Common myeloid progenitor, CD34-positive (primary cell): ENCODE results near the gene RNMT.
"Not testable (repeated sequence)": the region's sequence is repeated elsewhere in the genome, so short reads cannot be mapped to it uniquely, and the experiment has no call there.

Experiments used
- CTCF ChIA-PET: fragments of 350-600 bp; sonication (Branson Sonifier 250); formaldehyde crosslinking; loops from one replicate; lab custom pipeline; 2021; ENCODE audit warnings: antibody characterized with exemption; lab: Charles Lee
- POLR2A ChIA-PET: fragments of 350-600 bp; sonication (Branson Sonifier 250); formaldehyde crosslinking; loops from one replicate; lab custom pipeline; 2021; ENCODE audit warnings: antibody characterized with exemption; lab: Charles Lee
- DNase-seq, 3 donors: peaks; one replicate each; pipeline versions ENCODE4 v3.0.0 to v3.0.0-alpha.2; 2013
- H3K27ac ChIP-seq, 2 experiments: 1 replicate in 1 of 2; 2 replicates in 1 of 2; pipeline ENCODE4 v1.7.0; 2013; ENCODE audit warnings: inconsistent platforms in 2 of 2, low read length in 2 of 2, mild to moderate bottlenecking in 2 of 2, low read depth in 1 of 2, moderate library complexity in 1 of 2; ENCODE audit not compliant: severe bottlenecking in 2 of 2, insufficient read depth in 1 of 2, poor library complexity in 1 of 2
- H3K27me3 ChIP-seq, 5 experiments: replicated peaks in 2 of 5; 1 replicate in 3 of 5; 2 replicates in 2 of 5; pipeline versions ENCODE4 v1.6.1 to v1.7.0; 2013; ENCODE audit warnings: low read length in 4 of 5, mild to moderate bottlenecking in 2 of 5, moderate library complexity in 2 of 5, inconsistent platforms in 1 of 5; ENCODE audit not compliant: insufficient read depth in 5 of 5, control insufficient read depth in 4 of 5
- H3K36me3 ChIP-seq, 4 experiments: 1 replicate in 2 of 4; 2 replicates in 2 of 4; pipeline versions ENCODE4 v1.6.1 to v1.7.0; 2013; ENCODE audit warnings: low read length in 3 of 4, control low read depth in 1 of 4, mild to moderate bottlenecking in 1 of 4; ENCODE audit not compliant: control insufficient read depth in 4 of 4, insufficient read depth in 4 of 4
- H3K4me1 ChIP-seq, 4 experiments: 1 replicate in 3 of 4; 2 replicates in 1 of 4; pipeline versions ENCODE4 v1.6.1 to v1.7.1; 2013; ENCODE audit warnings: low read length in 3 of 4, mild to moderate bottlenecking in 3 of 4, control low read depth in 1 of 4, inconsistent platforms in 1 of 4, moderate library complexity in 1 of 4; ENCODE audit not compliant: control insufficient read depth in 4 of 4, insufficient read depth in 4 of 4; ENCODE audit errors: control extremely low read depth in 1 of 4
- H3K4me3 ChIP-seq, 7 experiments: 1 replicate in 4 of 7; 2 replicates in 3 of 7; pipeline versions ENCODE4 v1.5.1 to v1.7.0; 2013; ENCODE audit warnings: mild to moderate bottlenecking in 7 of 7, low read length in 6 of 7, moderate library complexity in 6 of 7, inconsistent platforms in 2 of 7, low read depth in 2 of 7, control low read depth in 1 of 7; ENCODE audit not compliant: insufficient read depth in 4 of 7, control insufficient read depth in 1 of 7; ENCODE audit errors: extremely low read depth in 1 of 7
- H3K9me3 ChIP-seq, 5 experiments: 1 replicate in 4 of 5; 2 replicates in 1 of 5; pipeline versions ENCODE4 v1.6.1 to v1.7.1; 2013; ENCODE audit warnings: low read length in 4 of 5, mild to moderate bottlenecking in 2 of 5, inconsistent platforms in 1 of 5, low read depth in 1 of 5, moderate library complexity in 1 of 5; ENCODE audit not compliant: control insufficient read depth in 4 of 5, insufficient read depth in 2 of 5; ENCODE audit errors: control extremely low read depth in 1 of 5
- WGBS: methylation state at CpG from one replicate; pipeline ENCODE4 v1.1.5; 2013; ENCODE audit not compliant: insufficient coverage; 5-methylcytosine and 5-hydroxymethylcytosine counted together

The RNMT gene

GRCh38 chr18:13690060-13690459, 36.4 kb upstream of the RNMT start:
- H3K4me3 ChIP-seq, H3K27ac ChIP-seq, DNase-seq, H3K4me1 ChIP-seq, POLR2A ChIA-PET, H3K27me3 ChIP-seq: not testable (repeated sequence)
- Histone ChIP-seq H3K36me3 (peaks cover 0 to 12% (median 1%) of the 10 kb centered on the region in 4 experiments), H3K9me3 (peaks cover 0 to 18% (median 3%) of the 10 kb centered on the region in 5 experiments)
- 96% methylated on average over 9 of the region's 9 CpGs for WGBS
- CTCF ChIA-PET: interaction anchor here (1.3 kb wide), 1 partner anchor 61 kb away, joined by 3 read pairs; no protein-coding TSS in a partner anchor

- H3K4me3 ChIP-seq: not testable (repeated sequence)
Observed at GRCh38 chr18:13695337-13695736, 31.1 kb upstream of the RNMT start.

GRCh38 chr18:13696961-13697360, 29.5 kb upstream of the RNMT start:
- POLR2A ChIA-PET: interaction anchor here (0.6 kb wide), 1 partner anchor 90 kb away, joined by 3 read pairs; no protein-coding TSS in a partner anchor
- DNase-seq: no peak
- Histone ChIP-seq H3K4me3 (no peak overlapping the region), H3K27me3 (no peaks in the 10 kb centered on the region), H3K36me3 (peaks cover 0 to 4% (median under 1%) of the 10 kb centered on the region in 4 experiments), H3K4me1 (no peaks in the 10 kb centered on the region), H3K27ac (no peak overlapping the region), H3K9me3 (peaks cover 8 to 40% (median 21%) of the 10 kb centered on the region in 5 experiments)
- WGBS: no CpG with 5 or more reads among the region's 3 CpGs
- CTCF ChIA-PET: no interaction called here

More at GRCh38 chr18:13695337-13695736, 31.1 kb upstream of the RNMT start:
- H3K27me3 ChIP-seq, CTCF ChIA-PET, POLR2A ChIA-PET, DNase-seq, H3K27ac ChIP-seq, H3K4me1 ChIP-seq, H3K36me3 ChIP-seq: not testable (repeated sequence)
- H3K9me3 ChIP-seq: peaks cover 6 to 25% (median 10%) of the 10 kb centered on the region in 5 experiments
- WGBS: no CpG with 5 or more reads among the region's 5 CpGs

- H3K36me3 ChIP-seq: peaks cover 0 to 8% (median 3%) of the 10 kb centered on the region in 4 experiments
- no peak for DNase-seq
- H3K27me3 ChIP-seq: no peaks in the 10 kb centered on the region
- H3K4me3 ChIP-seq: no peak overlapping the region
- H3K4me1 ChIP-seq: no peaks in the 10 kb centered on the region
- ChIA-PET POLR2A (no interaction called here), CTCF (no interaction called here)
- peaks cover 14 to 65% (median 33%) of the 10 kb centered on the region in 5 experiments for H3K9me3 ChIP-seq
- H3K27ac ChIP-seq: no peak overlapping the region
- 100% methylated on average over 1 of the region's 1 CpG for WGBS
Observed at GRCh38 chr18:13700153-13700552, 26.3 kb upstream of the RNMT start.

GRCh38 chr18:13703899-13704298, 22.6 kb upstream of the RNMT start:
- Histone ChIP-seq H3K4me1 (no peaks in the 10 kb centered on the region), H3K9me3 (peaks cover 12 to 78% (median 31%) of the 10 kb centered on the region in 5 experiments), H3K27me3 (no peaks in the 10 kb centered on the region), H3K36me3 (peaks cover 0 to 10% (median 7%) of the 10 kb centered on the region in 4 experiments), H3K27ac (no peak overlapping the region), H3K4me3 (no peak overlapping the region)
- no CpG with 5 or more reads among the region's 1 CpG for WGBS
- ChIA-PET POLR2A (no interaction called here), CTCF (no interaction called here)
- peak in 2 of 3 donors; percentile 46 to 47 for DNase-seq

- no peaks in the 10 kb centered on the region for H3K4me1 ChIP-seq
- WGBS: 96% methylated on average over 4 of the region's 6 CpGs
- ChIA-PET POLR2A (no interaction called here), CTCF (no interaction called here)
- no peak overlapping the region for H3K27ac ChIP-seq
- H3K9me3 ChIP-seq: peaks cover 1 to 27% (median 6%) of the 10 kb centered on the region in 5 experiments
- DNase-seq: no peak
- H3K27me3 ChIP-seq: no peaks in the 10 kb centered on the region
- peaks cover 0 to 7% (median 2%) of the 10 kb centered on the region in 4 experiments for H3K36me3 ChIP-seq
- H3K4me3 ChIP-seq: no peak overlapping the region
Observed at GRCh38 chr18:13710414-13710831, 16.1 kb upstream of the RNMT start.

GRCh38 chr18:13712400-13713131, 13.9 kb upstream of the RNMT start:
- ChIA-PET POLR2A (interaction anchor here (0.6 kb wide), 1 partner anchor 65 kb away, joined by 4 read pairs; no protein-coding TSS in a partner anchor), CTCF (interaction anchor here (1.2 kb wide), 1 partner anchor 13 kb away, joined by 4 read pairs; the partner anchor contains the start of genes FAM210A and RNMT)
- no peaks in the 10 kb centered on the region for H3K4me1 ChIP-seq
- 92% methylated on average over 8 of the region's 8 CpGs for WGBS
- H3K9me3 ChIP-seq: peaks cover 0 to 13% (median 2%) of the 10 kb centered on the region in 5 experiments
- no peaks in the 10 kb centered on the region for H3K27me3 ChIP-seq
- no peak overlapping the region for H3K4me3 ChIP-seq
- no peak for DNase-seq
- no peak overlapping the region for H3K27ac ChIP-seq
- peaks cover 0 to 8% (median 3%) of the 10 kb centered on the region in 4 experiments for H3K36me3 ChIP-seq
